AG04449 (cell line): ENCODE measurements around the gene PPM1A.
A peak's percentile ranks its signal among the peaks of the same experiment; 100 is the strongest.

Experiments used
- CTCF ChIA-PET: fragments of 350-600 bp; formaldehyde crosslinking; extraction: SDS; loops from one replicate; lab custom pipeline; 2021; ENCODE audit warnings: antibody characterized with exemption; lab: Yijun Ruan, JAX
- POLR2A ChIA-PET: fragments of 400-600, 350-600 bp; formaldehyde crosslinking; extraction: SDS; loops from one replicate; lab custom pipeline; 2020; ENCODE audit warnings: antibody characterized with exemption, inconsistent platforms; lab: Yijun Ruan, JAX
- DNase-seq: peaks from one replicate; pipeline ENCODE4 v3.0.0-alpha.2; 2010; ENCODE audit warnings: low read depth, low spot score
- H3K4me3 ChIP-seq: 2 replicates; pipeline ENCODE4 v1.5.1; 2011; ENCODE audit warnings: low read depth, mild to moderate bottlenecking, control low read depth, low read length
- TF ChIP-seq, protein P1 (sequence below): IDR thresholded peaks from one replicate; pipeline ENCODE4 v1.5.1; 2011; ENCODE audit warnings: mild to moderate bottlenecking, moderate library complexity, low read length, control low read depth, inconsistent platforms; ENCODE audit not compliant: insufficient read depth; ENCODE audit errors: missing control alignments

PPM1A gene

GRCh38 chr14:60250257-60251035 is 1.4 kb downstream of the PPM1A start:
- CTCF ChIA-PET: interaction anchor here (0.6 to 3.2 kb wide), 2 partner anchors 15 to 1032 kb away, joined by 3 to 13 read pairs; no protein-coding TSS in a partner anchor
- POLR2A ChIA-PET: no interaction called here
- TF ChIP-seq, protein P1, sequence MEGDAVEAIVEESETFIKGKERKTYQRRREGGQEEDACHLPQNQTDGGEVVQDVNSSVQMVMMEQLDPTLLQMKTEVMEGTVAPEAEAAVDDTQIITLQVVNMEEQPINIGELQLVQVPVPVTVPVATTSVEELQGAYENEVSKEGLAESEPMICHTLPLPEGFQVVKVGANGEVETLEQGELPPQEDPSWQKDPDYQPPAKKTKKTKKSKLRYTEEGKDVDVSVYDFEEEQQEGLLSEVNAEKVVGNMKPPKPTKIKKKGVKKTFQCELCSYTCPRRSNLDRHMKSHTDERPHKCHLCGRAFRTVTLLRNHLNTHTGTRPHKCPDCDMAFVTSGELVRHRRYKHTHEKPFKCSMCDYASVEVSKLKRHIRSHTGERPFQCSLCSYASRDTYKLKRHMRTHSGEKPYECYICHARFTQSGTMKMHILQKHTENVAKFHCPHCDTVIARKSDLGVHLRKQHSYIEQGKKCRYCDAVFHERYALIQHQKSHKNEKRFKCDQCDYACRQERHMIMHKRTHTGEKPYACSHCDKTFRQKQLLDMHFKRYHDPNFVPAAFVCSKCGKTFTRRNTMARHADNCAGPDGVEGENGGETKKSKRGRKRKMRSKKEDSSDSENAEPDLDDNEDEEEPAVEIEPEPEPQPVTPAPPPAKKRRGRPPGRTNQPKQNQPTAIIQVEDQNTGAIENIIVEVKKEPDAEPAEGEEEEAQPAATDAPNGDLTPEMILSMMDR: no peak
- H3K4me3 ChIP-seq: peak overlapping the region; percentile 69
- DNase-seq: no peak

DNA sequence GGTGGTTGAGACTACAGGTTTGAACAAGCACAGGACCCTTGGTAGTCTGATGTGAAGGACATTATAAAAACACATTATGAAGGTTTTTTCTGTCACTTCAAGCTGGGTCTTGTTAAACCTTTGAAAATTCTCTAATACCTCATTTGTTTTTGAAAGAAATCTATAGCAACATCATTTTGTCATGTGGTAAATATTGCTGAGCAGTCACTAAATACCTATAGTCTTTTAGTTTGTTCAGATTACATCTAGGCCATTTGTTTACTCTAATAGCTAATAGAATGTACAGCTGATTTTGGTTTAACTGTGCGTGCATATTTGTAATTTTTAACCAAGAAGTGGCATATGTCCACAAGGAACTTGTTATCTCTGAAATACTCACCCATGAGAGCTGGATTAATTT is 2.9 kb downstream of the PPM1A start:
- no peak overlapping the region for H3K4me3 ChIP-seq

GRCh38 chr14:60252630-60253029 is 3.6 kb downstream of the PPM1A start:
- DNase-seq: no peak
- CTCF ChIA-PET: interaction anchor here (3.2 kb wide), 1 partner anchor 13 kb away, joined by 13 read pairs; no protein-coding TSS in a partner anchor
- POLR2A ChIA-PET: no interaction called here
- H3K4me3 ChIP-seq: no peak overlapping the region
- TF ChIP-seq, protein P1: no peak

More for the DNA sequence above, 2.9 kb downstream of the PPM1A start:
- ChIA-PET CTCF (interaction anchor here (3.2 kb wide), 1 partner anchor 13 kb away, joined by 13 read pairs; no protein-coding TSS in a partner anchor), POLR2A (no interaction called here)
- no peak for DNase-seq
- TF ChIP-seq, protein P1: no peak

DNA sequence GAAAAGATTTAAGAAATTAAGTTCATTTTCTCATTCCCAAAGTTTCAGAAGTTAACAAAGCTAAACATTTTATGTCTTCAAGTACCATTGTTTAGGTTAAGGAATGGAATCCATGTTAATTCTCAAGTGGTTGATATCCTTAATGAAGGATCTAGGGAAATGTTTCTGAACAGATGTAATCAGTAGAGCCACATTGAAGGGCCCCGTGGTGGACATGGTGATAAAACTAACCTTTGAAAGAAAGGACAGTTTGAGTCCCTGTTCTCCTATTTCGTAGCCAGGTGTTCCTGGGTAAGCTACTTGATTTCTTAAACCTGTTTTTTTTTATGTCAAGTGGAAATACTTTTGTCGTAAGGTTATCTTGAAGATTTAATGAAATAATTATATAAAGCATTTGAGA is 4.6 kb downstream of the PPM1A start:
- H3K4me3 ChIP-seq: no peak overlapping the region
- TF ChIP-seq, protein P1: no peak
- CTCF ChIA-PET: interaction anchor here (1.2 kb wide), 1 partner anchor 96 kb away, joined by 6 read pairs; no protein-coding TSS in a partner anchor
- POLR2A ChIA-PET: no interaction called here
- no peak for DNase-seq

DNA sequence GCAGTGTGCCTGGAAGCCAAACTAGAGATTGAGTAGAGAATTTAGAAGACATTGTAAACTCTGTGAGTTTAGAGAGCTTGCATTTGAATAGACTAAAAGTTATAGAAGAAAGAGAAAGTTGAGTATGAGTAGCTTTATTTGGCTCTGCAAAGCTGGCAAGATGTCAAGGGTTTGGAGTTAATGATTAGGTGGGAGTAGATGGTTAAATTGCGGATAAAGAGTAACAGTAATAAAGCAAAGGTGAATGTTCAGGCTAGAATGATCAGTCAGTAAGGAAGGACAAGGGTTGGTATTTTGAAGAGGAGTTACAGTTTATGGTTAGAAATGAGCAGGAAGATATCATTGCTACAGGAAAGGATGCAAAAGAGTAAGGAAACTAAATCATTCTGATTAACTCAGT is 5.2 kb downstream of the PPM1A start:
- TF ChIP-seq, protein P1: no peak
- ChIA-PET POLR2A (no interaction called here), CTCF (interaction anchor here (1.2 kb wide), 1 partner anchor 95 kb away, joined by 6 read pairs; no protein-coding TSS in a partner anchor)
- DNase-seq: no peak
- no peak overlapping the region for H3K4me3 ChIP-seq

- CTCF ChIA-PET: interaction anchor here (1.2 kb wide), 1 partner anchor 8 kb away, joined by 3 read pairs; no protein-coding TSS in a partner anchor
- TF ChIP-seq, protein P1: no peak
- DNase-seq: no peak
- POLR2A ChIA-PET: no interaction called here
- H3K4me3 ChIP-seq: no peak overlapping the region
Measured at GRCh38 chr14:60257865-60258264, 8.8 kb downstream of the PPM1A start.
